ENCODE results near the gene SLC29A3. TPM values are rescaled to one million over a fixed set of nuclear protein-coding genes. Genes with fewer than 3 reads are reported as not detected.

The SLC29A3 gene
- total RNA-seq, 1 donor from 2014 or later: 11.4 TPM

GRCh38 chr10:71396084-71396710 lies 77.1 kb downstream of the SLC29A3 start:
- no peaks in the 10 kb centered on the region for H3K36me3 Mint-ChIP-seq
- TF ChIP-seq CTCF (IDR thresholded peaks at IDR 0.05; ENCODE audit: unreplicated experiment): peak; percentile 27
- H3K9me3 Mint-ChIP-seq: no peaks in the 10 kb centered on the region
- H3K27me3 Mint-ChIP-seq (ENCODE audit: low read depth): peaks cover 77% of the 10 kb centered on the region
- no peak overlapping the region for H3K27ac Mint-ChIP-seq
- peaks cover 9% of the 10 kb centered on the region for H3K4me1 Mint-ChIP-seq
- DNase-seq (ENCODE audit: low spot score in 2 of 2, unreplicated experiment in 2 of 2): peak; percentile 53 to 69
- H3K4me3 Mint-ChIP-seq: peak overlapping the region; percentile 52

GRCh38 chr10:71396711-71397295 lies 77.7 kb downstream of the SLC29A3 start, which contains the start of gene CDH23:
Gene CDH23 (plus strand): TSS chr10:71396920. CDS start chr10:71439832, 42,912 bp downstream.
- TF ChIP-seq CTCF (IDR thresholded peaks at IDR 0.05; ENCODE audit: unreplicated experiment): no peak
- H3K27ac Mint-ChIP-seq: no peak within 1 kb of the TSS
- DNase-seq (ENCODE audit: low spot score in 2 of 2, unreplicated experiment in 2 of 2): peak in 1 of 2 experiments; percentile 56

DNA sequence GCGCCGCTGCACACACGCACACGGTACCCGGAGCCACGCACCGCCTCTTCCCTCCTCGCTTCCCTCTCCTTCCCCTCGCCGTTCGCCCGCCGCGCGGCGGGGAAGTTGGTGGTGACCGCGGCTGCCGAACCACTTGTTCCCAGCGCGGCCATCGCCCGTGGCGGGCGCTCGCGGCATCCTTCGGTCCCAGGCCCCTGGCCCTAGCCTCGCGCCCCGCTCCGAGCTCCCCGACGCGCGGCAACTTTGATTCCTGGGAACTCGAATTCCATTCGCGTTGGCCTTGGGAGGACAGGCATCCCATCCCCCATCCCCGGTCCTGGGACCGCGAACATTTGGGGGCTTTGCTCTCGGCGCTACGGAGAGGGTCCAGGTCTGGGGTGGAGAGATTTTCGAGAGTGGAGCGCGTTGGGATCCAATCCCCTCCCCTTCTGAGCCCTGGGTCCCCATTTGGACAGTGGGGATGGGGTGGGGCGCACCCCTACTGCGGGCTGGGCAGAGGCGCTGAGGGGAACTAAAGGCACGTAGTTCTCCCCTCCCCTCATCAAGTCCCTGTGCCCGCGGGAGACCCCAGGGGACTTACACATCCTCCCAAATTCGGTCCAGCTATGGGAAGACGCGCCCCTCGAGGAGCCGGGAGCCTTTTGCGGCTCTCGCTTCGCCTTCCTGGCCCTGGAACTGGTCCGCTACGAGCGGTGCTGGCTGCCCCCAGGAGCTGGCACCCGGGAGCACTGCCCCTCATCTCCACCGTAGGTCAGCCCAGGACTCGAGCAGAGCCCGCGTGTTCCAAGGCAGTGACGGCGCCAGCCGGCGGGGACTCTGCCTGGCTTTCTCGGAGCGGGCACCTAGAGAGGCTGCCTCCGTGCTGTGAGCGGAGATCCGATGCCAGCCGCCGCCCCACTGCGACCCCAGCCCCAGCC lies 78.5 kb downstream of the SLC29A3 start:
- no peak for TF ChIP-seq CTCF (IDR thresholded peaks at IDR 0.05; ENCODE audit: unreplicated experiment)
- Mint-ChIP-seq H3K4me3 (peak overlapping the region; percentile 55), H3K9me3 (no peaks in the 10 kb centered on the region), H3K4me1 (peaks cover 9% of the 10 kb centered on the region), H3K36me3 (no peaks in the 10 kb centered on the region), H3K27ac (no peak overlapping the region), H3K27me3 (ENCODE audit: low read depth) (peaks cover 80% of the 10 kb centered on the region)
- DNase-seq (ENCODE audit: low spot score in 2 of 2, unreplicated experiment in 2 of 2): peak in 1 of 2 experiments; percentile 39

More at GRCh38 chr10:71396711-71397295, 77.7 kb downstream of the SLC29A3 start, which contains the start of gene CDH23:
- H3K4me3 Mint-ChIP-seq: peak within 1 kb of the TSS; percentile 55
- H3K27me3 Mint-ChIP-seq (ENCODE audit: low read depth): peaks cover 77% of the 10 kb centered on the region
- no peaks in the 10 kb centered on the region for H3K9me3 Mint-ChIP-seq
- H3K4me1 Mint-ChIP-seq: peaks cover 9% of the 10 kb centered on the region
- no peaks in the 10 kb centered on the region for H3K36me3 Mint-ChIP-seq

DNA sequence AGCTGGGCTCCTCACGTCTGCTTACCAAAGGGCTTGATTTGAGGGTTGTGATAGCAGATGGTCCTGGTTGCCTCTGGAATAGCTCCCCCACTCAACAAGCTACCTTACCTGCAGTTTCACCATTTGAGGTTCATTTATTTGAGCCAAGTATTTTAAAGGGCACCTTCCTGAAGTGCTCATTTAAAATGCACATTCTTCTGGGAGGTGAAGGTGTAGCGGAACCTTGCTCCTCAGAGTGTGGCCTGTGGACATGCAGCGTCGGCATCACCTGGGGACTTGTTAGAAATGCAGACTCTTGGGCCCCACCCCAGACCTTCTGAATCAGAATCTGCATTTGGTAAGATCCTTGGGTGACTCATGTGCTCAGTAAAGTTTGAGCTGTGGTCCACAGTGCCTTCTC lies 79.9 kb downstream of the SLC29A3 start:
- no peaks in the 10 kb centered on the region for H3K9me3 Mint-ChIP-seq
- H3K27me3 Mint-ChIP-seq (ENCODE audit: low read depth): peaks cover 70% of the 10 kb centered on the region
- H3K36me3 Mint-ChIP-seq: no peaks in the 10 kb centered on the region
- H3K4me3 Mint-ChIP-seq: no peak overlapping the region
- peaks cover 9% of the 10 kb centered on the region for H3K4me1 Mint-ChIP-seq
- no peak for DNase-seq (ENCODE audit: low spot score in 2 of 2, unreplicated experiment in 2 of 2)
- TF ChIP-seq CTCF (IDR thresholded peaks at IDR 0.05; ENCODE audit: unreplicated experiment): no peak
- H3K27ac Mint-ChIP-seq: no peak overlapping the region

DNA sequence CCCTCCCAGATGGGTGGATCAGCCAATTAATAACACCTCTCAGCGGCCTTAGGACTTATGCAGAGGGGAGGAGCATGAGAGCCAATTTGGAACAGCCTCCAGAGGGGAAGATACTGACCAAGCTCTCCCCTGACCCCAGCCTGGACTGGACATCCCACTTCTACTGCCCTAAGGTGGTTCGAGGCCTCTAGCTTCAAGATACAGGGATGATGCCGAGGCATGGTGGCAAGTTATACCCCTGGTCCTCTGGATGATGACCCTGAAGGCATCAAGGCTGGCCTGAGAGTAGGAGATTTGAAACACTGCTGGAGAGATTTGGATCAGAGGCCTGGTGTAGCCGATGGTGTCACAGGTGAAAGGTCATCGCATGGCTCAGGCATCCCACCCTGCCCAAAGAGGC lies 80.9 kb downstream of the SLC29A3 start:
- Mint-ChIP-seq H3K36me3 (no peaks in the 10 kb centered on the region), H3K27me3 (ENCODE audit: low read depth) (peaks cover 70% of the 10 kb centered on the region), H3K4me3 (no peak overlapping the region), H3K27ac (no peak overlapping the region), H3K4me1 (peaks cover 9% of the 10 kb centered on the region), H3K9me3 (no peaks in the 10 kb centered on the region)
- DNase-seq (ENCODE audit: low spot score in 2 of 2, unreplicated experiment in 2 of 2): peak in 1 of 2 experiments; percentile 14
- no peak for TF ChIP-seq CTCF (IDR thresholded peaks at IDR 0.05; ENCODE audit: unreplicated experiment)

Data from mesothelial cell of epicardium (in vitro differentiated cells).